H1 (cell line): ENCODE results near the gene MRS2.

Source experiments
- EGR1 ChIP-seq: IDR thresholded peaks from 2 replicates; pipeline ENCODE4 v1.6.1; 2011; ENCODE audit warnings: low read depth, low read length, borderline replicate concordance
- EZH2 ChIP-seq: fragments of 200-600 bp; sonication (generic); IDR thresholded peaks from 2 replicates; pipeline ENCODE4 v1.7.1; 2012; ENCODE audit warnings: low read depth, mild to moderate bottlenecking, moderate library complexity, low read length, inconsistent platforms; ENCODE audit not compliant: severe bottlenecking
- JUND ChIP-seq: IDR thresholded peaks from 2 replicates; pipeline ENCODE4 v1.6.1; 2011; ENCODE audit warnings: mild to moderate bottlenecking, improper control_type of control experiment, low read length
- PHF8 ChIP-seq: fragments of 200-600 bp; sonication (generic); conservative IDR thresholded peaks from 2 replicates; pipeline ENCODE4 v1.7.1; 2012; ENCODE audit warnings: low read depth, mild to moderate bottlenecking, inconsistent platforms, low read length, moderate library complexity
- POLR2A ChIP-seq, 2 experiments: IDR thresholded peaks; 1 replicate in 1 of 2; 2 replicates in 1 of 2; pipeline ENCODE4 v1.6.1; 2011; ENCODE audit warnings: low read depth in 2 of 2, low read length in 2 of 2, mild to moderate bottlenecking in 2 of 2; ENCODE audit errors: control extremely low read depth in 1 of 2
- POLR2AphosphoS5 ChIP-seq: IDR thresholded peaks from 2 replicates; pipeline ENCODE4 v1.6.1; 2011; ENCODE audit warnings: low read depth, low read length
- RAD21 ChIP-seq, 2 experiments: IDR thresholded peaks in 1 of 2; conservative IDR thresholded peaks in 1 of 2; 2 replicates each; pipeline ENCODE4 v1.6.1; 2011; ENCODE audit warnings: low read depth in 2 of 2, low read length in 2 of 2, improper control_type of control experiment in 1 of 2, inconsistent platforms in 1 of 2, mild to moderate bottlenecking in 1 of 2, moderate library complexity in 1 of 2
- SIN3A ChIP-seq, 2 experiments: IDR thresholded peaks in 1 of 2; conservative IDR thresholded peaks in 1 of 2; 2 replicates each; pipeline ENCODE4 v1.6.1; 2011 to 2012; ENCODE audit warnings: low read length in 2 of 2, improper control_type of control experiment in 1 of 2, low read depth in 1 of 2, mild to moderate bottlenecking in 1 of 2
- SIX5 ChIP-seq: IDR thresholded peaks from 2 replicates; pipeline ENCODE4 v1.6.1; 2011; ENCODE audit warnings: mild to moderate bottlenecking, low read depth, low read length
- SP4 ChIP-seq: IDR thresholded peaks from 2 replicates; pipeline ENCODE4 v1.6.1; 2012; ENCODE audit warnings: low read length, inconsistent platforms
- TAF1 ChIP-seq: IDR thresholded peaks from 2 replicates; pipeline ENCODE4 v1.6.1; 2011; ENCODE audit warnings: mild to moderate bottlenecking, low read depth, low read length
- ZNF274 ChIP-seq: IDR thresholded peaks from 2 replicates; pipeline ENCODE4 v1.7.0; 2012; ENCODE audit warnings: low read length, borderline replicate concordance; ENCODE audit errors: extremely low read depth
- TF ChIP-seq, protein P1 (sequence below), 3 experiments: IDR thresholded peaks; 1 replicate in 2 of 3; 2 replicates in 1 of 3; pipeline versions ENCODE4 v1.5.1 to v1.6.1; 2011; ENCODE audit warnings: low read length in 3 of 3, mild to moderate bottlenecking in 3 of 3, inconsistent platforms in 2 of 3, low read depth in 1 of 3, moderate library complexity in 1 of 3; ENCODE audit not compliant: insufficient read depth in 1 of 3; ENCODE audit errors: control extremely low read depth in 1 of 3
- TF ChIP-seq, protein P2 (sequence below): IDR thresholded peaks from 2 replicates; pipeline ENCODE4 v1.6.1; 2011; ENCODE audit warnings: low read depth, mild to moderate bottlenecking, low read length; ENCODE audit not compliant: insufficient read depth

DNA sequence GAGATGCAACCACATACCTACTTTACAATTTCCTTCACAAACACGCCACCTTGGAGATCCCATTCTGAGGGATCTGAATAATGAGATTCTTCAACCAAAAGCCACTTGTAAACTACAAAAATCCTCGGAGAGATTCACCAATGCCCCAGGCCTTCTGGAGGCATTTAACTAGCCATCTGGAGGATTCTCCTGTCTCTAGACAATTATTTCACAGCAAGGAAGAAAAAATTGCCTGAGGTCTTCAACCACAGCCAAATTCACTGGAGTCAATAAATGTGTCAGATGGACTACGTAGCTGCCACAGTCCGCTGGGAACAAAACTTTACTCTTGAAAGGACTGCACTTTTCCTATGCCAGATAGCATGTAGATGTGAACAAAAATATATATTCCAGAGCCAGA lies 25.9 kb upstream of the MRS2 start:
- TF ChIP-seq, protein P1, sequence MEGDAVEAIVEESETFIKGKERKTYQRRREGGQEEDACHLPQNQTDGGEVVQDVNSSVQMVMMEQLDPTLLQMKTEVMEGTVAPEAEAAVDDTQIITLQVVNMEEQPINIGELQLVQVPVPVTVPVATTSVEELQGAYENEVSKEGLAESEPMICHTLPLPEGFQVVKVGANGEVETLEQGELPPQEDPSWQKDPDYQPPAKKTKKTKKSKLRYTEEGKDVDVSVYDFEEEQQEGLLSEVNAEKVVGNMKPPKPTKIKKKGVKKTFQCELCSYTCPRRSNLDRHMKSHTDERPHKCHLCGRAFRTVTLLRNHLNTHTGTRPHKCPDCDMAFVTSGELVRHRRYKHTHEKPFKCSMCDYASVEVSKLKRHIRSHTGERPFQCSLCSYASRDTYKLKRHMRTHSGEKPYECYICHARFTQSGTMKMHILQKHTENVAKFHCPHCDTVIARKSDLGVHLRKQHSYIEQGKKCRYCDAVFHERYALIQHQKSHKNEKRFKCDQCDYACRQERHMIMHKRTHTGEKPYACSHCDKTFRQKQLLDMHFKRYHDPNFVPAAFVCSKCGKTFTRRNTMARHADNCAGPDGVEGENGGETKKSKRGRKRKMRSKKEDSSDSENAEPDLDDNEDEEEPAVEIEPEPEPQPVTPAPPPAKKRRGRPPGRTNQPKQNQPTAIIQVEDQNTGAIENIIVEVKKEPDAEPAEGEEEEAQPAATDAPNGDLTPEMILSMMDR (IDR thresholded peaks at IDR 0.05; ENCODE audit: control extremely low read depth in 1 of 3, insufficient read depth in 1 of 3, low read depth in 1 of 3, low read length in 3 of 3) = no peak
- no peak for TF ChIP-seq POLR2A (IDR thresholded peaks at IDR 0.05; ENCODE audit: control extremely low read depth in 1 of 2, low read depth in 2 of 2, low read length in 2 of 2)
- TF ChIP-seq JUND = no peak
- TF ChIP-seq SIX5 = no peak
- TF ChIP-seq SIN3A (conservative IDR thresholded peaks at IDR 0.05 in 1 of 2, IDR thresholded peaks at IDR 0.05 in 1 of 2; ENCODE audit: low read depth in 1 of 2, low read length in 2 of 2) = no peak
- no peak for TF ChIP-seq EGR1
- TF ChIP-seq SP4 = no peak
- no peak for TF ChIP-seq EZH2
- TF ChIP-seq RAD21 (IDR thresholded peaks at IDR 0.05 in 1 of 2, conservative IDR thresholded peaks at IDR 0.05 in 1 of 2; ENCODE audit: low read depth in 2 of 2, low read length in 2 of 2) = no peak
- no peak for TF ChIP-seq PHF8
- TF ChIP-seq TAF1 = no peak
- no peak for TF ChIP-seq ZNF274
- TF ChIP-seq POLR2AphosphoS5 = no peak
- TF ChIP-seq, protein P2, sequence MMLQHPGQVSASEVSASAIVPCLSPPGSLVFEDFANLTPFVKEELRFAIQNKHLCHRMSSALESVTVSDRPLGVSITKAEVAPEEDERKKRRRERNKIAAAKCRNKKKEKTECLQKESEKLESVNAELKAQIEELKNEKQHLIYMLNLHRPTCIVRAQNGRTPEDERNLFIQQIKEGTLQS = no peak
